Activated T-cell treated with anti-CD3 and anti-CD28 coated beads for 4 hours (primary cell): Measurements from ENCODE around the gene BCAR1.

ENCODE experiments used
- DNase-seq: peaks from one replicate; pipeline ENCODE4 v3.0.0-alpha.2; 2020

Gene BCAR1

GRCh38 chr16:75238853-75239541, 12.4 kb downstream of the BCAR1 start:
- DNase-seq = no peak

- DNase-seq = no peak
Measured at GRCh38 chr16:75238132-75238852, 13.1 kb downstream of the BCAR1 start.

GRCh38 chr16:75237398-75238131, 13.9 kb downstream of the BCAR1 start:
- DNase-seq = no peak

- no peak for DNase-seq
Measured at GRCh38 chr16:75236736-75237397, 14.6 kb downstream of the BCAR1 start.

- DNase-seq = no peak
Measured at GRCh38 chr16:75236232-75236631, 15.2 kb downstream of the BCAR1 start.

GRCh38 chr16:75235721-75236193, 15.7 kb downstream of the BCAR1 start:
- DNase-seq = no peak

GRCh38 chr16:75234856-75235696, 16.3 kb downstream of the BCAR1 start:
- DNase-seq = no peak

GRCh38 chr16:75233611-75233938, 17.8 kb downstream of the BCAR1 start:
- no peak for DNase-seq

GRCh38 chr16:75231570-75231969, 19.9 kb downstream of the BCAR1 start:
- DNase-seq = no peak

GRCh38 chr16:75230471-75231110, 20.8 kb downstream of the BCAR1 start:
- no peak for DNase-seq

- DNase-seq = no peak
Measured at GRCh38 chr16:75229172-75230031, 22.0 kb downstream of the BCAR1 start.

GRCh38 chr16:75228143-75228976, 23.1 kb downstream of the BCAR1 start:
- DNase-seq = no peak

GRCh38 chr16:75227361-75228142, 23.9 kb downstream of the BCAR1 start:
- no peak for DNase-seq

- DNase-seq = no peak
Measured at GRCh38 chr16:75226550-75227360, 24.7 kb downstream of the BCAR1 start.

GRCh38 chr16:75225678-75226515, 25.5 kb downstream of the BCAR1 start:
- DNase-seq = no peak

- DNase-seq = no peak
Measured at GRCh38 chr16:75225092-75225491, 26.3 kb downstream of the BCAR1 start.
